ENCODE data around the gene ACTA1. TPM values are rescaled to one million over a fixed set of nuclear protein-coding genes. Genes with fewer than 3 reads are reported as not detected.
A peak's percentile ranks its signal among the peaks of the same experiment; 100 is the strongest.

The ACTA1 gene
- total RNA-seq, 6 donors from 2014 or later = 0.17 to 0.26 TPM; not detected in 4

DNA sequence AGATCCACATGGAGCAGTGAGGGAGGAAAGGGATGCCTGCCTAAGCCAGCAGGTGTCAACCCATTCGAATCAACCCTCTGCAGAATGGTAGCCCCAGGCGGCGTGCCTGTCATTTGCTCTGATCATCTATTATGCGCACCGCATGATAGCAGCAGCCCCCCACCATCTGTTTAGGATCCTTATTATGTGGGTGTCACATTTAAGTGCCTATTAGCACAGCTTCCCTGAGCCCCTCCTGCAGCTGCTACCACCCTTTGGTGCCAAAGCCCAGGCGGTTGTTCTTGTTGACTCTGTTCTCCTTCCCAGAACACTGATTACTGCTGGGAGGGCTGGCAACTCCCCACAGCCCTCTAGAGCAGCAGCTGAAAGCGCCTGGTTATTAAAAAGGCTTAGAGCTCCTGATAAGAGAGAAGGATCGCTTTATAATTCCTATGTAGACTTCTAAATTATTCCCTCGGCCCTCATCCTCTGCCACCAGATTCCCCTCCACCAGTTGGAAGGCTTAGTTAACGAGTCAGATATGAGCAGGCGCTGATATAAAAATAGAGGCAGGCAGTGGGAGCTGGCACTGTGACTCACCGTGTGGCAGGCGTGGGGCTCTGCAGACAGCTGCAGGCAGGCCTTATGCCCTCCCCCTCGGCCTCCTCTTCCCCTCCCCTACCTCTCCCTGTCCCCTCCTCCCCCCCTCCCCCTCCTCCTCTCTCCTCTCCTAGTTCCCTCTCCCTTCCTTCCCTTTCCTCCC, 23.0 kb downstream of the ACTA1 start:
- H3K27me3 ChIP-seq = peaks cover 0 to 27% (median 8%) of the 10 kb centered on the region in 4 donors
- TF ChIP-seq POLR2AphosphoS5 (IDR thresholded peaks at IDR 0.05) (no peak), EP300 (IDR thresholded peaks at IDR 0.05) (no peak), POLR2A (IDR thresholded peaks at IDR 0.05) (no peak)
- TF ChIP-seq, protein P1, sequence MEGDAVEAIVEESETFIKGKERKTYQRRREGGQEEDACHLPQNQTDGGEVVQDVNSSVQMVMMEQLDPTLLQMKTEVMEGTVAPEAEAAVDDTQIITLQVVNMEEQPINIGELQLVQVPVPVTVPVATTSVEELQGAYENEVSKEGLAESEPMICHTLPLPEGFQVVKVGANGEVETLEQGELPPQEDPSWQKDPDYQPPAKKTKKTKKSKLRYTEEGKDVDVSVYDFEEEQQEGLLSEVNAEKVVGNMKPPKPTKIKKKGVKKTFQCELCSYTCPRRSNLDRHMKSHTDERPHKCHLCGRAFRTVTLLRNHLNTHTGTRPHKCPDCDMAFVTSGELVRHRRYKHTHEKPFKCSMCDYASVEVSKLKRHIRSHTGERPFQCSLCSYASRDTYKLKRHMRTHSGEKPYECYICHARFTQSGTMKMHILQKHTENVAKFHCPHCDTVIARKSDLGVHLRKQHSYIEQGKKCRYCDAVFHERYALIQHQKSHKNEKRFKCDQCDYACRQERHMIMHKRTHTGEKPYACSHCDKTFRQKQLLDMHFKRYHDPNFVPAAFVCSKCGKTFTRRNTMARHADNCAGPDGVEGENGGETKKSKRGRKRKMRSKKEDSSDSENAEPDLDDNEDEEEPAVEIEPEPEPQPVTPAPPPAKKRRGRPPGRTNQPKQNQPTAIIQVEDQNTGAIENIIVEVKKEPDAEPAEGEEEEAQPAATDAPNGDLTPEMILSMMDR (IDR thresholded peaks at IDR 0.05) = no peak
- H3K9me3 ChIP-seq = no peaks in the 10 kb centered on the region
- H3K36me3 ChIP-seq = no peaks in the 10 kb centered on the region
- peak overlapping the region in 1 of 4 donors; percentile 8 for H3K27ac ChIP-seq
- 30% methylated on average over 12 to 14 of the region's 14 CpGs for WGBS, 2 donors
- peaks cover 18 to 49% (median 32%) of the 10 kb centered on the region in 4 donors for H3K4me1 ChIP-seq
- peak; percentile 74 to 75 for ATAC-seq (ENCODE audit: low FRiP score in 2 of 2)
- DNase-seq = peak in 1 of 2 donors; percentile 78
- H3K4me3 ChIP-seq = no peak overlapping the region

DNA sequence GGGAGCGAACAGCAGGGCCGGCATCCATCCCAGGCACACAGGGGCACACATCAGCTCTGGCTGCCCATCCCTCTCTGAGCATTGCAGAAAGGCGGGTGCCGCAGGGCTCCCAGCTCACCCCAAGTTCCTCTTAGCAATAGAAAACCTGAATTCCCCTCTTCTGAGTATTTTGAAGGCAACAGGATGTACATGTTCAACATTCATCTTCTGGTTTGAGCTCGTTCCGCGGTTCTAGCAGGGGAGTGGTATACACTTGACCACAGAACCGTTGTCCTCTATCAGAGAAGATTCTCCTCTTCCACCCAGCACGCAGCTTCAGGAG, 23.6 kb downstream of the ACTA1 start:
- Histone ChIP-seq H3K4me1 (peaks cover 18 to 46% (median 30%) of the 10 kb centered on the region in 4 donors), H3K9me3 (no peaks in the 10 kb centered on the region), H3K27ac (no peak overlapping the region), H3K4me3 (no peak overlapping the region), H3K36me3 (no peaks in the 10 kb centered on the region), H3K27me3 (peaks cover 0 to 27% (median 8%) of the 10 kb centered on the region in 4 donors)
- DNase-seq (no peak), ATAC-seq (ENCODE audit: low FRiP score in 2 of 2) (peak in 1 of 2 donors; percentile 6)
- 51 to 63% methylated on average over 8 to 9 of the region's 9 CpGs for WGBS, 2 donors
- TF ChIP-seq POLR2A (IDR thresholded peaks at IDR 0.05) (no peak), EP300 (IDR thresholded peaks at IDR 0.05) (no peak)
- TF ChIP-seq, protein P1 (IDR thresholded peaks at IDR 0.05) = no peak

DNA sequence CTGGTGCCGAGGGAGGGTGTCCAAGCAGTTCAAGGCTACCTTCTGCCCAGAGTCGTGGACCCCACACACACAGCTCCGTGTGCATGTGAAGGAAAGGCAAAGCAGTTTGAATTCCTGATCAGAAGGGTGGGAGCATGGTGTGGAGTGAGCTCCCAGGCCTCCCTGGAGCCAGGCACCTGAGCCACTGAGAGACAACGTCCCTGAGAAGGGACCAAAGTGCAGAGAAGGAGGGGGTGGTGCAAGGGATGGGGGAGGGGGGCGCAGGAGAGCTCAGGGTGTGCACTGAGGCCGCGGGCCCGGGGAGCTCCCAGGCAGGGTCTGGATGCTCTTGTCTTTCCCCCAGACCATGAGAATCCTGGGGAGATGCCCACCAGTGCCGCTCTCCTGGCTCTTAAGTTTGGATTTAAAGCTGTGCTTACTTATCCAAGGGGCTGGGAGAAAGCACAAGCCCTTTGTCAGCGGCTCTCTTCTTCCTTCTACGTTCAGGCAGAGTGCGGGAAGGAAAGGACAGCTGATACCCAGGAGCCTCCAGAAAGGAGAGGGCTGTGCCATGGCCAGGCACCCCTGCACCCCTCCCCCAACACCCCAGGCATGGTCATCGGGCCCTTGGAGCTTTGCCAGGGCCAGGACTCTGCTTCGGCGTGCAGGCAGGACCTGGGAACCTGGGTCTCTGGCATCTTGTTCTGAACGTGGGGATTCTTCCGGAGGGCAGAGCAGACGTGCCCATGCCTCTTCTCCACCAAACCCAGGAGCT, 24.1 kb downstream of the ACTA1 start:
- ATAC-seq (ENCODE audit: low FRiP score in 2 of 2) (peak in 1 of 2 donors; percentile 5), DNase-seq (no peak)
- no peak overlapping the region for H3K27ac ChIP-seq
- TF ChIP-seq POLR2A (IDR thresholded peaks at IDR 0.05) = no peak
- TF ChIP-seq, protein P1 (IDR thresholded peaks at IDR 0.05) = no peak
- no peak for TF ChIP-seq POLR2AphosphoS5 (IDR thresholded peaks at IDR 0.05)
- no peak for TF ChIP-seq EP300 (IDR thresholded peaks at IDR 0.05)
- 39% methylated on average over 8 to 18 of the region's 18 CpGs for WGBS, 2 donors
- H3K36me3 ChIP-seq = no peaks in the 10 kb centered on the region
- peaks cover 0 to 27% (median 8%) of the 10 kb centered on the region in 4 donors for H3K27me3 ChIP-seq
- H3K9me3 ChIP-seq = no peaks in the 10 kb centered on the region
- peaks cover 18 to 42% (median 28%) of the 10 kb centered on the region in 4 donors for H3K4me1 ChIP-seq
- H3K4me3 ChIP-seq = no peak overlapping the region

DNA sequence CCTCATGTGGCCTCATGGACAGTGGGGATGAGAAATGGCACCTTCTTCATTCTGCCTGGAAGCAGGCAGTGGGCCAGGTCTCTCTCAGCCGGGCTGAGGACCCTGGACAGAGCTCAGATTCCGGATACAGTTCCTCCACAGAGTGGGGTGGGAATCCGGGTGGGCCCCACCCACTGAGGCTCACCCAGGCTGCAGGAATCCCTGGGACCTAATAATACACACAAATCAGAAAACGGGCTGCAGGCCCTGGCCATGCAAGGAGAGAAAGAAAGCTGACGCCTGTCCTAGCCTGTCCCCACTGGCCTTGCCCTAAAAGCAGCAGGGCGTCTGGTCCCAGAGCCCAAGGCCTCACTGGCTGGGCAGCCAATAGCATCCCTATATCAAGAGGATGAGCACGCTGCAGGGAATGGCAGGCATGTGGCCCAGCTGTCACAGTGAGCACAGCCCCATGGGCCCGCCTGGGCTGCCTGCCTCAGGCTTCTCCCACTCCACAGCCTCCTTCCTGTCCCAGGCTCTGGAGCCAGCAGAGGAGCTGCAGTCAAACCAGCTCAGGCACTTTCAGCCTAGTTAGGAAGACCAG, 25.3 kb downstream of the ACTA1 start:
- TF ChIP-seq POLR2A (IDR thresholded peaks at IDR 0.05) (no peak), POLR2AphosphoS5 (IDR thresholded peaks at IDR 0.05) (no peak), EP300 (IDR thresholded peaks at IDR 0.05) (no peak)
- TF ChIP-seq, protein P1 (IDR thresholded peaks at IDR 0.05) = no peak
- no peak overlapping the region for H3K27ac ChIP-seq
- 47 to 62% methylated on average over 3 to 8 of the region's 8 CpGs for WGBS, 2 donors

More for the DNA sequence above, 25.3 kb downstream of the ACTA1 start:
- Histone ChIP-seq H3K27me3 (peaks cover 0 to 27% (median 8%) of the 10 kb centered on the region in 4 donors), H3K36me3 (no peaks in the 10 kb centered on the region), H3K4me3 (no peak overlapping the region), H3K4me1 (peaks cover 18 to 36% (median 26%) of the 10 kb centered on the region in 4 donors), H3K9me3 (no peaks in the 10 kb centered on the region)
- ATAC-seq (ENCODE audit: low FRiP score in 2 of 2) (no peak), DNase-seq (no peak)
